ENCODE results near the gene CMTR1.
A peak's percentile ranks its signal among the peaks of the same experiment; 100 is the strongest.

The CMTR1 gene

GRCh38 chr6:37506479-37506878 is 73.5 kb downstream of the CMTR1 start:
- H3K4me1 ChIP-seq (ENCODE audit: control insufficient read depth, insufficient read depth, low read length), result peaks cover 3% of the 10 kb centered on the region; the same call in 1 of the 2 replicates
- H3K4me3 ChIP-seq (ENCODE audit: low read depth, low read length), result no peak overlapping the region
- H3K9me3 ChIP-seq (ENCODE audit: control insufficient read depth, insufficient read depth, low read length), result no peaks in the 10 kb centered on the region
- no peaks in the 10 kb centered on the region for H3K36me3 ChIP-seq (ENCODE audit: control insufficient read depth, insufficient read depth, low read length)
- peaks cover 27% of the 10 kb centered on the region for H3K27me3 ChIP-seq (ENCODE audit: control insufficient read depth, insufficient read depth, low read length)
- H3K9ac ChIP-seq (ENCODE audit: low read depth, low read length), result no peak overlapping the region
- H3K27ac ChIP-seq (ENCODE audit: low read depth, low read length), result no peak overlapping the region

- Histone ChIP-seq H3K36me3 (ENCODE audit: control insufficient read depth, insufficient read depth, low read length) (no peaks in the 10 kb centered on the region), H3K4me1 (ENCODE audit: control insufficient read depth, insufficient read depth, low read length) (peaks cover 8% of the 10 kb centered on the region), H3K9me3 (ENCODE audit: control insufficient read depth, insufficient read depth, low read length) (no peaks in the 10 kb centered on the region), H3K27ac (ENCODE audit: low read depth, low read length) (no peak overlapping the region), H3K27me3 (ENCODE audit: control insufficient read depth, insufficient read depth, low read length) (peaks cover 29% of the 10 kb centered on the region), H3K4me3 (ENCODE audit: low read depth, low read length) (no peak overlapping the region), H3K9ac (ENCODE audit: low read depth, low read length) (no peak overlapping the region)
These were observed 74.1 kb downstream of the CMTR1 start for GRCh38 chr6:37507077-37507476.

- Histone ChIP-seq H3K9ac (ENCODE audit: low read depth, low read length) (no peak overlapping the region), H3K27me3 (ENCODE audit: control insufficient read depth, insufficient read depth, low read length) (peaks cover 32% of the 10 kb centered on the region), H3K4me1 (ENCODE audit: control insufficient read depth, insufficient read depth, low read length) (peaks cover 16% of the 10 kb centered on the region), H3K27ac (ENCODE audit: low read depth, low read length) (no peak overlapping the region), H3K9me3 (ENCODE audit: control insufficient read depth, insufficient read depth, low read length) (no peaks in the 10 kb centered on the region), H3K36me3 (ENCODE audit: control insufficient read depth, insufficient read depth, low read length) (no peaks in the 10 kb centered on the region), H3K4me3 (ENCODE audit: low read depth, low read length) (no peak overlapping the region)
These were observed 74.8 kb downstream of the CMTR1 start for GRCh38 chr6:37507690-37508421.

GRCh38 chr6:37511201-37511600 is 78.2 kb downstream of the CMTR1 start:
- Histone ChIP-seq H3K9me3 (ENCODE audit: control insufficient read depth, insufficient read depth, low read length) (no peaks in the 10 kb centered on the region), H3K4me3 (ENCODE audit: low read depth, low read length) (no peak overlapping the region), H3K27ac (ENCODE audit: low read depth, low read length) (no peak overlapping the region), H3K4me1 (ENCODE audit: control insufficient read depth, insufficient read depth, low read length) (peaks cover 46% of the 10 kb centered on the region), H3K27me3 (ENCODE audit: control insufficient read depth, insufficient read depth, low read length) (peaks cover 43% of the 10 kb centered on the region), H3K9ac (ENCODE audit: low read depth, low read length) (no peak overlapping the region), H3K36me3 (ENCODE audit: control insufficient read depth, insufficient read depth, low read length) (no peaks in the 10 kb centered on the region)

GRCh38 chr6:37511910-37512399 is 78.9 kb downstream of the CMTR1 start:
- Histone ChIP-seq H3K9ac (ENCODE audit: low read depth, low read length) (no peak overlapping the region), H3K27me3 (ENCODE audit: control insufficient read depth, insufficient read depth, low read length) (peaks cover 43% of the 10 kb centered on the region), H3K4me1 (ENCODE audit: control insufficient read depth, insufficient read depth, low read length) (peaks cover 52% of the 10 kb centered on the region), H3K9me3 (ENCODE audit: control insufficient read depth, insufficient read depth, low read length) (no peaks in the 10 kb centered on the region), H3K4me3 (ENCODE audit: low read depth, low read length) (peak overlapping the region; percentile 43), H3K27ac (ENCODE audit: low read depth, low read length) (peak overlapping the region; percentile 21), H3K36me3 (ENCODE audit: control insufficient read depth, insufficient read depth, low read length) (no peaks in the 10 kb centered on the region)

- Histone ChIP-seq H3K4me1 (ENCODE audit: control insufficient read depth, insufficient read depth, low read length) (peaks cover 52% of the 10 kb centered on the region), H3K27me3 (ENCODE audit: control insufficient read depth, insufficient read depth, low read length) (peaks cover 43% of the 10 kb centered on the region), H3K9me3 (ENCODE audit: control insufficient read depth, insufficient read depth, low read length) (no peaks in the 10 kb centered on the region), H3K4me3 (ENCODE audit: low read depth, low read length) (peak overlapping the region; percentile 43), H3K27ac (ENCODE audit: low read depth, low read length) (peak overlapping the region; percentile 21), H3K9ac (ENCODE audit: low read depth, low read length) (no peak overlapping the region), H3K36me3 (ENCODE audit: control insufficient read depth, insufficient read depth, low read length) (no peaks in the 10 kb centered on the region)
These were observed 79.5 kb downstream of the CMTR1 start for GRCh38 chr6:37512400-37513011.

GRCh38 chr6:37513155-37513554 is 80.1 kb downstream of the CMTR1 start:
- Histone ChIP-seq H3K36me3 (ENCODE audit: control insufficient read depth, insufficient read depth, low read length) (no peaks in the 10 kb centered on the region), H3K27me3 (ENCODE audit: control insufficient read depth, insufficient read depth, low read length) (peaks cover 43% of the 10 kb centered on the region), H3K4me3 (ENCODE audit: low read depth, low read length) (peak overlapping the region; percentile 43), H3K4me1 (ENCODE audit: control insufficient read depth, insufficient read depth, low read length) (peaks cover 49% of the 10 kb centered on the region), H3K9me3 (ENCODE audit: control insufficient read depth, insufficient read depth, low read length) (no peaks in the 10 kb centered on the region), H3K27ac (ENCODE audit: low read depth, low read length) (no peak overlapping the region), H3K9ac (ENCODE audit: low read depth, low read length) (no peak overlapping the region)

- Histone ChIP-seq H3K27ac (ENCODE audit: low read depth, low read length) (no peak overlapping the region), H3K9ac (ENCODE audit: low read depth, low read length) (no peak overlapping the region), H3K36me3 (ENCODE audit: control insufficient read depth, insufficient read depth, low read length) (no peaks in the 10 kb centered on the region), H3K4me1 (ENCODE audit: control insufficient read depth, insufficient read depth, low read length) (peaks cover 49% of the 10 kb centered on the region), H3K4me3 (ENCODE audit: low read depth, low read length) (peak overlapping the region; percentile 43), H3K9me3 (ENCODE audit: control insufficient read depth, insufficient read depth, low read length) (no peaks in the 10 kb centered on the region), H3K27me3 (ENCODE audit: control insufficient read depth, insufficient read depth, low read length) (peaks cover 43% of the 10 kb centered on the region)
These were observed 80.6 kb downstream of the CMTR1 start for GRCh38 chr6:37513576-37513975.

- Histone ChIP-seq H3K27ac (ENCODE audit: low read depth, low read length) (no peak overlapping the region), H3K27me3 (ENCODE audit: control insufficient read depth, insufficient read depth, low read length) (peaks cover 43% of the 10 kb centered on the region), H3K36me3 (ENCODE audit: control insufficient read depth, insufficient read depth, low read length) (no peaks in the 10 kb centered on the region), H3K4me3 (ENCODE audit: low read depth, low read length) (no peak overlapping the region), H3K9ac (ENCODE audit: low read depth, low read length) (no peak overlapping the region), H3K4me1 (ENCODE audit: control insufficient read depth, insufficient read depth, low read length) (peaks cover 49% of the 10 kb centered on the region), H3K9me3 (ENCODE audit: control insufficient read depth, insufficient read depth, low read length) (no peaks in the 10 kb centered on the region)
These were observed 81.3 kb downstream of the CMTR1 start for GRCh38 chr6:37514321-37514771.

- Histone ChIP-seq H3K4me3 (ENCODE audit: low read depth, low read length) (no peak overlapping the region), H3K9me3 (ENCODE audit: control insufficient read depth, insufficient read depth, low read length) (no peaks in the 10 kb centered on the region), H3K4me1 (ENCODE audit: control insufficient read depth, insufficient read depth, low read length) (peaks cover 49% of the 10 kb centered on the region), H3K27ac (ENCODE audit: low read depth, low read length) (no peak overlapping the region), H3K36me3 (ENCODE audit: control insufficient read depth, insufficient read depth, low read length) (no peaks in the 10 kb centered on the region), H3K9ac (ENCODE audit: low read depth, low read length) (no peak overlapping the region), H3K27me3 (ENCODE audit: control insufficient read depth, insufficient read depth, low read length) (peaks cover 43% of the 10 kb centered on the region)
These were observed 81.8 kb downstream of the CMTR1 start for GRCh38 chr6:37514837-37515236.

GRCh38 chr6:37515712-37516075 is 82.7 kb downstream of the CMTR1 start:
- H3K36me3 ChIP-seq (ENCODE audit: control insufficient read depth, insufficient read depth, low read length), result no peaks in the 10 kb centered on the region
- no peak overlapping the region for H3K27ac ChIP-seq (ENCODE audit: low read depth, low read length)
- no peaks in the 10 kb centered on the region for H3K9me3 ChIP-seq (ENCODE audit: control insufficient read depth, insufficient read depth, low read length)
- H3K27me3 ChIP-seq (ENCODE audit: control insufficient read depth, insufficient read depth, low read length), result peaks cover 41% of the 10 kb centered on the region
- no peak overlapping the region for H3K4me3 ChIP-seq (ENCODE audit: low read depth, low read length)
- no peak overlapping the region for H3K9ac ChIP-seq (ENCODE audit: low read depth, low read length)
- H3K4me1 ChIP-seq (ENCODE audit: control insufficient read depth, insufficient read depth, low read length), result peaks cover 49% of the 10 kb centered on the region

Measured in HUES48 (cell line).